ENCODE results near the gene BHMT.
A peak's percentile ranks its signal among the peaks of the same experiment; 100 is the strongest.

Gene BHMT

DNA sequence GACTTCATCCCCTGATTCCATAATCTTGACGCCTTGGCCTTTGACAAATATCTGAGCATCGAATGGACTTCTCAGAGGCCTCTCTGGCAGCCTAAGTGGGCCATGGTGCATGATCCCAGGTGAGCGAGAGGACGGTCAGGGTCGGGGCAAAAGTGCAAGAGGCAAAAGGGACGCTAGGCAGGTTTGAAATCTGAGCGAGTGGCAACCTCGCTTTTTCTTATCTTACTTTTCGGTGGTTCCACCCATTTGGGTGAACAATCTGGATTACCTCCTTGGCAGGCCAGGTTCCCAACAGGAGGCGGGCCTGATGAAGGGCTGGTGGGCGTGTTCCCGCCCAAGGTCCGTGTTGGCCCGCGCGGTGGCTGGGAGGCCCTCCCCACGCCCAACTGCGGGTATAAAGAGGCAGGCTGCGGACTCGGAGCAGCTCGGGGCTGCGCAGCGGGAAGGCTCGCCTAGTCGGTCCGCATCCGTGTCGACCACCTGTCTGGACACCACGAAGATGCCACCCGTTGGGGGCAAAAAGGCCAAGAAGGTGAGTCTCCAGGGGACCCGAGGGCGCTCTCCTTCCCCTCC lies at the start of gene BHMT:
TSS of gene BHMT (plus strand) at position 423 of the 573 bp plus-strand sequence. CDS start at position 500, 77 bp downstream.
- no peak for DNase-seq

DNA sequence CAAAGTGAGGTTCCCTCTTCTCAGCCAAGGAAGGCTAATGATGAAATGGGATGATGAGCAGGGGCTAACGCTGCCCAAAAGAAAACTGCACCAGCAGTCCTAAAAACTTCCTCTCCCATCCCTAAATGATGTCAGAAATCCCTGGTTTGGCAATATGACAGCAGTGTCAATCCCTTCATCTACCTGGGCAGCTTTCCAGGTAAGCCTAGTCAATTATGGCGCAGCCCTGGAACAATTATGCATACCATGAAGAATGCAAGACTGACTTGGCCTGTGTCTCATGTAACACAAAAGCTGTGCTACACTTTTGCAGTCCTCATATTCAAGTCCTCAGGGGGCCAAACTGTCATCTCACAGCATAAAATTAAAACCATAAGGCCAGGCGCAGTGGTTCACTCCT lies 49.2 kb upstream of the BHMT start:
- DNase-seq = no peak

- DNase-seq = no peak
Measured at GRCh38 chr5:79069488-79070349, 41.9 kb upstream of the BHMT start, which contains the start of the genes BHMT2 and DMGDH. BHMT2 (plus strand) TSS chr5:79069767; CDS start chr5:79069783, 16 bp downstream. DMGDH (minus strand) TSS chr5:79069674; CDS start chr5:79069620, 54 bp downstream.

- no peak for DNase-seq
Measured at GRCh38 chr5:79070350-79070667, 41.3 kb upstream of the BHMT start.

- peak in 1 of 2 experiments; percentile 28 for DNase-seq
Measured at GRCh38 chr5:79074641-79075040, 37.0 kb upstream of the BHMT start.

DNA sequence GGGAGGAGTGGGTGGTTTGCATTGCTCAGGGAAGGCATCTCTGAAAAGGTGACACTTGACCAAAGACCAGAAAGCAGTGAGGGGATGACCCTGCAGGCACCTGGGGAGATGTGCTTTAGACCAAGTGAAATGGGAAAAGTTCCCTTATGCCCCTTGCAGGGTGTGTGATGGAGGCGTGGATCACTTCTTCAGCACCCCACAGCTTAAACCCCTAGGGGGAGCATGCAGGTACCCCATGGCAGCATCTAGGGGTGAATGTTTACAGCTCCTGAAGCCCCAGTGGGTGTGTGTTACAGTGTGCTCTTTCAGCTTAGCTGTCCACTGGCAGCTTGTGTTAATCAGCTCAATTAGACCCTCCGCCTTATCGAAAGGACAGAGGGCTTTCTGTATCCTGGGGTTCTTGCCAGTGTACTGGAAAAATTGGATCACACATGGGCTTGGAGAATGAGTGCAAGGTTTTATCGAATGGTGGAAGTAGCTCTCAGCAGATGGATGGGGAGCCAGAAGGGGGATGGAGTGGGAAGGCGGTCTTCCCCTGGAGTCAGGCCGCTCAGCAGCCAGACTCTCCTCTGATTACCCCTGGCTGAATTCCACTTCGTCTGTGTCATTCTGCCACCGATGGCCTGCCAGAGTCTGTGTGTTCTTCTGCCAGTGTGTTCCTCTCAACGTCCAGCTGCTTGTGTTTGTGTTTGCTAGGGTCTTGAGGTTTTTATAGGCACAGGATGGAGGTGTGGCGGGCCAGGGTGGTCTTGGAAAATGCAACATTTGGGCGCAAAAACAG lies 35.8 kb upstream of the BHMT start:
- no peak for DNase-seq

GRCh38 chr5:79076819-79077218 lies 34.8 kb upstream of the BHMT start:
- no peak for DNase-seq

DNA sequence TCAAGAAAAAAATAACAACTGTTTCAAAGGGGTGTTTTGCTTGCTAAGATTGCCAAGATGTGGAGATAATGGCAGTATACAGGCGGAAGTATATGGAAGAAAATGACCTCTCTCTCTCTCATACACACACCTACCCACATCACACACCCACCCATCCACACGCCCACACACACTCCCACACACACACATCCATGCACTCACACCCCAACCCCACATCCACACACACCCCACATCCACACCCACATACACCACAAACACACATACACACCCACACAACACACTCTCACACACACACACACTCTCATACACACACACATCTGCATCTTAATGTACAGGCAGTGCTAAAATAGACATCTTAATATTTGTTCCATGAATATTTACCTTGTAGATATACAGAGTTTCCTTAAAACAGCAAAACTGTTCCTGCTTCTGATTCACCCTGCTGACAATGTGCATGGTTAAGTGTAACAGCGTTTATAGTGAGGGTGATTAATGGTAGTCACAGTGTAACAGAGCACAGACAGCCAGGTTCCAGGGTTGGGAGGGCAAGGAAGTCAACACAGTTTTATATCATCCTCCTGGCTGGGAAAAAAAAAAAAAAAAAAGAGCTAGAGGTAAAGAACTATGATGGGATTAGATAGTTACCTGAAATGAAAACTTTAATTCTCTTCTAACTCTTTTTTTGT lies 33.8 kb upstream of the BHMT start:
- DNase-seq = no peak

DNA sequence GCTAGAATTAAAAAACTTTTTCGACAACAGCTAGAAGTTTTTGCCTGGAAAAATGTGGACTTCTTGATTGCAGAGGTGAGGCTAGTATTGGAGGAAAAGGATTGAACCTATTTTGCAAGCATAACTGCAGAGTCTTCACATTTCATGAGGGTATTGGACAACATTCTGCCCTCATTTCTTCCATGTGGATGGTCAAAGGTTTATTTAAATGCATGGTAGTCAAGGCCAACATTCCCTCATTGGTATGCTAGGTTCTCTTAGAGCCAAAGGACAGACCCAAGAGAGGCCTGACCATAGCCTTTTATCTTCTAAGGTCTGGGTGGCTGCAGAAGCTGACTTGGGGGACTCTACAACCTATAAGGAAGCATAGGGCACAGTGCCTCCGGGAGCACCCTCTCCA lies 30.8 kb upstream of the BHMT start:
- DNase-seq = no peak

DNA sequence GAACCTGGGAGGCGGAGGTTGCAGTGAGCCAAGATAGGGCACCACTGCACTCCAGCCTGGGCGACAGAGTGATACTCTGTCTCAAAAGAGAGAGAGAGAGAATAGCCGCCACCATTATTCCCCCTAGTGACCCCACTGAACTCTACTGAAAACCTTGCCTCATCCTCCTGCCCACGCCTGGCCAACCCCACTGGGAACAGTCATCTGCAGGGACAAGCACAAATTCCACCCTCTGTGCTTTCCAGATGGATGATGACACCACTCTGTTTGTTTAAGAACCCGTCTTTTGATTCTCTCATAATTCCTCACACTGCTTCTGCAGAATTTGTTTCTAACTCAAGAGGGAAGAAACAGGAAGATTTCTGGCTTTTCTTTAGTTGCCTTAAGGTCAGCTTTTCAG lies 29.8 kb upstream of the BHMT start:
- no peak for DNase-seq

DNA sequence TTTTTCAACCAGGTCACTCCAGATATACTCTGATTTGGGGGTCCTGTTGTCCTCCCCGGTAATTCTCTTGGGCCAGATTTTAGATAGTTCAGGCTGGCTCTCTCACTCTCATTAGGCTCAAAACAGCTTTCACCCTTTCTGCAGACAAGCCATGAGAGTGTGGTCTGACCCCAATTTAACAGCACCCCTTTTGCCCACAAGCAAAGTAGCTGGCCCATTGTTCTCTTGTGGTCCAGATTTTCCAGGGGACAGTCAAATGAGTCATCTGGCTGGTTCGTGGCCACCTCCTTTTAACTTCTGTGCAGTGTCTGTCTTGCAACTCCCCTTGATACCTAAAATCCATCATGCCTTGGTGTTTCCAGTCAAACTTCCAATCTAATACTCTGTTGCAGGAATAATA lies 25.5 kb upstream of the BHMT start:
- DNase-seq = no peak

DNA sequence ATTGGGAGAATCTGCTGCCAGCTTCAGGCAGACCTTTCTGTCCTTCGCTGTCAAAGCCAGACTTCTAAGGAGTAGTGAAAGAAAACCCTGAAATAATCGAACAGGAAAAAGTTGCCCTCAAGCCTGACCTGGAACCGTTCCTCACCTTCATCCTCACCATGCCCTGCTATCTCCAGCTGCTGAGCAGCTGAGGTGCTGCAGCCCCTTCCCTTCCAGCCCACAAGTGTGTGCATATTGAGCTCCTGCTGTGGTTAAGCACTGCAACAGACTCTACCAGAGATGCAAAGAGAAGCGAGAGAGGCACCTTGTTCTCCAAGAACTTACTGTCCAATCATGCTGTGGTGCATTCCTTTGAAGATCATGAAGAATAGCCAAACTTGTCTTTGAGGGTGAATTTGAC lies 23.1 kb upstream of the BHMT start:
- no peak for DNase-seq

GRCh38 chr5:79091064-79091463 lies 20.5 kb upstream of the BHMT start:
- no peak for DNase-seq

GRCh38 chr5:79093762-79094161 lies 17.8 kb upstream of the BHMT start:
- DNase-seq = no peak

DNA sequence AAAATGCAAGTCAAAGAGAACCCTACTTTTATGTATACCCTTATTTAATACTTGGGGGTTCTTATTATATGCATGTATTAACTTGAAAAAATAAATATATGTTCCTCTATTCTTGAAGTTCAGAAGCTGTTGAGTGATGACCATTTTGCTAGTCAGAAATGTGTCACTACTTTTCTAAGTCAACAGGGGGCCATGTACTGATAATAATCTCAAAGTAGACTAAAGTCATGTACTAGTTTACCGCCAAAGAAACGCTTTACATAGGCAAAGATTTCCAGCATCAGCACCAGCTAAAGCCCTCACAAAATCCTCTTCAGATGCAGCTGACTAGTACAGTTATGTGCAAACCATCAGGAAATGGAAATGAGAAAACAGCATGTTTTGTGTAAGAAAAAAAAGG lies 5.7 kb upstream of the BHMT start:
- no peak for DNase-seq

GRCh38 chr5:79107020-79107796 lies 4.4 kb upstream of the BHMT start:
- no peak for DNase-seq

GRCh38 chr5:79108086-79108485 lies 3.5 kb upstream of the BHMT start:
- no peak for DNase-seq

DNA sequence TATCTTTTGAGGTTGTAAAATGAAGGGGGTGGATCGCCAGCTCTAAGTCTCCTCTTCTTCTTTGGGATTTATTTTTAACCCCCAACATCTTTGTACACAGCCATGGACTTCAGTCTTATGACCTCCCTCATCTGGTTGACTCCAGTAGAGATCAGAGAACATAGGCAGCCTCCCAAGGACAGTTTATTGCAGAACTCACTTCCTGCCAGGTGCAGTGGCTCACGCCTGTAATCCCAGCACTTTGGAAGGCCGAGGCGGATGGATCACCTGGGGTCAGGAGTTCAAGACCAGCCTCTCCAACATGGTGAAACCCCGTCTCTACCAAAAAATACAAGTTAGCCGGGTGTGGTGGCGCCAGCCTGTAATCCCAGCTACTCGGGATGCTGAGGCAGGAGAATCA lies 2.8 kb upstream of the BHMT start:
- no peak for DNase-seq

DNA sequence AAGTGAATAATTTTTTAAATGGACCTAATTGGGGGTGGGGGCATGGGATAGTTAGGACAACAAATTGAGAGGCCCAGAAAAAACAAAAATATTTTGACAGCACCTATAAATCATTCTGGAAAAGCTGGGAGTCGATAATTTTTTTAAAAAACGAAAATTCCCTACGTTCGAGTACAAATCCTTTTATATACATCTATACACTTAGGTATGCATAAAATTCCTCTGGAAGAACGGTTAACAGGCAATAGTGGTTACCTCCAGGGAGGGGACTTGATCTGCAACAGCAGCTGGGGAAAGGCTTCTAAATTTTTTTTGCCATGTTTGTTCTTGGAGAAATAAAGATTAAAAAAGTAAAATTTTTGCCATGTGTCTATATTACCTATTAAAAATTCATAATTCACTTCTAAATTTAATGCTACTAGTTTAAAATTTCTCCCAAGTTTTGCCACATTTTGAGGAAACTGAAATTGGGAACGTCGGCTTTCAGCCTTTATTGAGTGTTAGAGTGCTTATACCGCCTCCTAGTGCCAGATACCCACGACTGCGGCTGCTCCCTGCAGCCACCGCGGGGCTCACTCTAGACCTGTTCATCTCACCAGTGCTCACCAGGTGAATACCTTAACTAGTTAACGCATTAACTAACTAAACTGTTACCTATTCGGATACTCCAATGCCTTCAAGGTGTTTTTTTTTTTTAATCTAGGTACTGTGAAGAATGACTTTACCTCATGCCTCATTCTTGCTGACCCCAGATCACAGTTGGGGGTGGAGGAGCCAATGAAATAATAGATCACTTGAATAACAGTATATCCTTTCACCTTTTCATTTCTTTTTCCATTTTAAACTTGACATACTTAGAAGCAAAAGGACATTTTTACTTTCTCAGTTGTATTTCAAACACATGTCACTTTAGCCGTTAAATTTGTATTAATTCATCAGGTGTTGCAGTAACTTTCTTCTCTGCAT lies 1.8 kb upstream of the BHMT start:
- no peak for DNase-seq

DNA sequence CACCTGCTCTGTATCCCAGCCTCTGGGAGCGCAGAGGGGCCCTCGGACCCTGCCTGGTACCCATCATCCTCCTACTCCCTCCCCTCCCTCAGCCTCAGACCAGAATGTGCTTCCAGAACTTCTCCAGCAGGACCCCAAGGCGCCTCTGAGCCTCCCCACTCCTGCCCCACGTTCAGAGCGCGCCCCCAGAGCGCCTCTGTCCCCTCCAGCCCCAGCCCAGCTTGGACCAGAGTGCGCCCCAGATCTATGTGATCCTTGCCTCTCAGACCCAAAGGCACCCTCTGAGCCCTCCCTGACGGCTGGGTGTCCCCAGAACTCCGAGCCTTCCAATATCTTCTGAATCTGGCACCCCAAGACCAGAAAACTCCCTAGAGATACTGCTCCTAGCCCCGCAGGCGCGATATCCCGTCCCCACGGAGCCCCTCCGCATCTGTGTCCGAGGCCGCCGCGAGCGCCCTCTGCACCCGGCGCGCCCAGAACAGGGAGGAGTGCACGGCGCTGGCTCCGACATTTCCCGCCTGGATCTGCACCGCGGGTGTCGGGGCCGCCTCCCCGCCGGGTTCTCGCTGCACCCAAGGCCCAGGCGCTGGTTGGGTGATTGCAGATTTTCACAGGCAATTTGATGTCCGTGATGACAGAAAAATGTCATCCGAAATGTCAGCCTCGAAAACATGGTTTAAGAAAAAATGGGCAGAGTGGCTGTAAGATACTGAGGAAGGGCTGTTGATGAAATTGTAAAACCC lies 522 bp downstream of the BHMT start:
- no peak for DNase-seq

DNA sequence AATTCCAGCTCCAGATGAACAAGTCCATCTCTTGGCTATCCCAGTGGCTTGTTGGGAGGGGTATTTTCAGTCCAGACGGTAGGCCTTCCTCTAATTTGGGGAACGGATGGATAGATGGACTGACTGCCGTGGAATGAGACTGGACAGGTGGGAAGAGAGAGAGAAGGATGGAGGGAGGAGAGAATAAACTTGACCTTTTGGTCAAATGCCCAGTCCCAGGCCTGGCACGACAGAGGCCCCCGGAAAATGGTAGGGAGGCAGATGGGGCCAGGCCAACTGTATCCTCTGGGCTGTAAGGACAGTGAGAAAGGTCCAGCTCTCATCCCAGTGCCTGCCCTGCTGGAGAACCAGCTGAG lies 1.1 kb downstream of the BHMT start:
- DNase-seq = no peak
